Lung microvascular endothelial cell (primary cell): ENCODE results near the gene PLEKHA5. TPM values are rescaled to one million over a fixed set of nuclear protein-coding genes. Genes with fewer than 3 reads are reported as not detected.
A peak's percentile ranks its signal among the peaks of the same experiment; 100 is the strongest.
"Not testable (repeated sequence)": the region's sequence is repeated elsewhere in the genome, so short reads cannot be mapped to it uniquely, and the experiment has no call there.

Experiments
- DNase-seq, 2 donors: peaks; one replicate each; pipeline versions ENCODE4 v3.0.0 to v3.0.0-alpha.2; 2010; ENCODE audit warnings: low read depth in 2 of 2
- total RNA-seq: library from RNA; depleted of rRNA; stranded (reverse); fragments of >200 nt; gene quantifications from 2 replicates; pipeline ENCODE4 v1.2.1, GENCODE V29; 2014

The PLEKHA5 gene
- total RNA-seq: 7.0 and 11.9 TPM in 2 replicates

GRCh38 chr12:19129486-19130223, at the start of gene PLEKHA5:
Gene PLEKHA5, plus strand, starts transcription at chr12:19129733. Its CDS starts 67 bp downstream, at chr12:19129800.
- peak; percentile 73 to 77 for DNase-seq

- no peak for DNase-seq
These were observed 48.6 kb upstream of the PLEKHA5 start for GRCh38 chr12:19080918-19081317.

- no peak for DNase-seq
These were observed 47.1 kb upstream of the PLEKHA5 start for GRCh38 chr12:19082365-19082911.

- DNase-seq: no peak
These were observed 45.0 kb upstream of the PLEKHA5 start for GRCh38 chr12:19084547-19084946.

- peak in 1 of 2 donors; percentile 17 for DNase-seq
These were observed 44.4 kb upstream of the PLEKHA5 start for GRCh38 chr12:19085090-19085489.

GRCh38 chr12:19088606-19089005, 40.9 kb upstream of the PLEKHA5 start:
- no peak for DNase-seq

- not testable (repeated sequence) for DNase-seq
These were observed 37.1 kb upstream of the PLEKHA5 start for GRCh38 chr12:19092482-19092881.

DNA sequence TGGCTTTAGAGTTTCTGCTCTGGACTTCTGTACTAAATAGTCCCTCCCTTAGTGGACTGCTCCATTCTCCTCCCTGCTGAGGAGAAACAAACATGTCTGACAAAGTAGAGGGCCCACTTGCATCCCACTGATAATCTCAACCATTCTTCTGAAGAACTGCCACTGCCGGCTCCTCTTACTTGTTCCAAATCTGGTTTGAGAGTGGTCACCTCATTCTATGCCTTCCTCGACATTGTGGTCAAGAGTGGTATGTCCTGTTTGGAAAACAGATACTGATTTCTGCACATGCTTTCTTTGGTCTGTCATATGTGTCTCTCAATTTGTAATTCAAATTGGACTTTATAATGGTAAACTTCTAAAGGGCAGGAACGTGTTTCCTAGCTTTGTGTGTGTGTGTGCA, 36.3 kb upstream of the PLEKHA5 start:
- DNase-seq: no peak

DNA sequence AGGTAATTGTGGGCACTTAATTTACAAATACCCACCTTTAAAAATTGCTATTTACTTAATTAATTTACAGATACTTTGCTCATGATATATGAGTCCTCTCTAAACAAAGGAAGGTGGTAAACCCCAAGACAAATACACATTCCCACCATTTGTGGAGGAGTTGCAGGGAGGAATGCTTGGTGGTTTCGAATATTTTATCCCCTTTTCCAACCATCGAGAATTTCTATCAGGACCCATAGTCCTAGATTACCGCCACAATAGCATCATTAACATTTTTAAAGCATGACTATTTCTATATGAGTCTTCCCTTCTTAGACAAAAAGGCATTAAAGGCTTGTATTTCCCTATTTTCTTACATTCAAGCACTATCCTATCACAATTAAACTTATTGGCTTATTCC, 34.2 kb upstream of the PLEKHA5 start:
- DNase-seq: no peak

DNA sequence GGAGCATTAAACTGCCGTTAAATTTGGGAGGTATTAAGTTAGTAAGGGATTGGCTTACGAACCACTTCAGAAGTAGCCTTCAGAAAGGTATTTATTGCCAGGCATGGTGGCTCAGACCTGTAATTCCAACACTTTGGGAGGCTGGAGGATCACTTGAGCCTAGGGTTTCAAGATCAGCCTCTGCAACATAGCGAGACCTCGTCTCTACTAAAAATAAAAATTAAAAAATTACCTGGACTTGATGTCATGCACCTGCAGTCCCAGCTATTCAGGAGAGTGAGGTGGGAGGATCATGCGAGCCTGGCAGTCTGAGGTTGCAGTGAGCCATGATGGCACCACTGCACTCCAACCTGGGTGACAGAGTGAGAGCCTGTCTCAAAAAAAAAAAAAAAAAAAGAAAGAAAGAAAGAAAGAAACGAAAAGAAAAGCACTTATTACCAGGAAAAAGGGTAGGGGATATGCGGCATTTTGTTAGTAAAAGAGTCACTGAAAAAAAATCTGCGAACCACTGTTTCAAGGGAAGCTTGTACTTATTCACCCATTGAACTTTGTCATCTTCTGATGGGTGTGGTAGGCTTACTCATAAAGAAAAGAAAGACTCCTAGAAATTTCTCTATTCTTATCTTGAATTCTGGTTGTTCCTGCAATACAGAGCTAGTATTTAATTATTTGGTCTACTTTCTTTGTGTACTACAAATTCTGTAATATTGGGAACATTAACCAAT, 33.6 kb upstream of the PLEKHA5 start:
- DNase-seq: peak in 1 of 2 donors; percentile 10

DNA sequence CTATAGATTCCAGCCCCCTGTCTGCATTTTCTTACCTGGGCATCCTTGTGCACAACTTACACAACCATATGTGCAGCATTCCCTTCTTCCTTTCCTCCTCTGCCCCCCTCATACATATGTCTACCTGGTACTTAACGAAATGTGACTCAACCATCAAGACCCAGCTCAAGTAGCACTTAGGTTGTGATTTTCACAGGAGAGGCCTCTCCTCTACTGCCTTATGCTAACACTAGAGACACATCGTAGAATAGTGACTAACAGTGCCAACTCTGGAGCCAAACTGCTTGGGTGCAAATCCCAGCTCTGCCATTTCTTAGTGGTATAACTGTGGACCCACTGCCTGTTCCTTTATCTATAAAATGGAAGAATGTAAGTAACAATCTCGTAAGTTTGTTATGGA, 24.1 kb upstream of the PLEKHA5 start:
- no peak for DNase-seq

DNA sequence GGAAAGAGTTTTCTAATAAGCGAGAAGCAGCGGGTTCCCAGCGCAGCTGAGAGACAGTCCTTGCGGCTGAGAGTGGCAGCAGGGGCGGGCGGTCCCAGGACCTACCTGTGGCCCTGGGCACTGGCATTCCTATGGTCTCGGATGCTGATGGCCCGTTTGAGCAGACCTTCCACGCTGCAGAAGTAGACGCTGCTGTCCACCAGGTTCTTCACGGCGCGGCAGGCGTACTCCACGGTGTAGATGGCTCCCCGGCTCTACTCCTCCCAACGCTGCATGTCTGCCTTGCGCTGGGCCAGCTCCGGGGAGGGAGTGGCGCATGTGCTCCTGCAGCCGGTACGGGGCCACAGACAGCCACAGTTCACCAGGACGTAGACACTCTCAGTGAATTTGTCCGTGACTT, 21.8 kb upstream of the PLEKHA5 start:
- DNase-seq: no peak

GRCh38 chr12:19110221-19110940, 19.2 kb upstream of the PLEKHA5 start:
- no peak for DNase-seq

- DNase-seq: no peak
These were observed 16.1 kb upstream of the PLEKHA5 start for GRCh38 chr12:19113464-19113863.

DNA sequence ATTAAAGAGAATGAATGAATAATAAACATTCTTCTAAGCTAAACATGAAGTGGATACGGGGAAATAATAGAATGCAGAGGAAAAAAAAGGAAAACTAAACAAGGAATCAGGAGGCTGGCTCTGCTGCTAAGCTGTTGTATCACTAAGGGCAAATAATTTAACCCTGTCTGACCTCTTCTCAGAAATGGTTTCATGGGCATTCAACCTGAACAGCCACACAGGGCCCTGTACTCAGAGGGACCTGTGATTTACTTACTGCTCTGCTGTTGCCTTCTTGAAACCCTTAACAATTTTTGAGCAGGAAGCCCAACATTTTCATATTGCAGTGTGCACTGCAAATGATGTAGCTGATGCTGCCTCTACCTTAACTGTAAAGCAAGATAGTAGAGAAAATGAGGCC, 14.2 kb upstream of the PLEKHA5 start:
- no peak for DNase-seq

- no peak for DNase-seq
These were observed 10.1 kb upstream of the PLEKHA5 start for GRCh38 chr12:19119440-19119839.

DNA sequence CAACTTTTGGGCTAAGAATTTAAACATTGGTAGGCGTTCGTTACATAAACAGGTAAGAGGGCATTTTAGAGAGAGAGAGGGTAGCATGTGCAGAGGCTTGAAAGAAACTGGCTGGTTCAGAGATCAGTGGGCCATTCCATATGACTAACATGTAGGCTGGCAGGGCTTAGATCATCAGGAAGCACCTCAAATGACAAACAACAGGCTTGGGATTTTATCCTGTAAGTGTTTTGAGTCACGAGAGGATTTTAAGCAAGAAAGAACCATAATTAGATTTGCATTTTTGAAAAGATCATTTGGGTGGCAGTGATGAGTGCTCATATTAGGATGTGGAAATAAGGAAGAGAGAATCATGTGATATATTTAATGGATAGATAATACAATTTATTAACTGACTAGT, 8.7 kb upstream of the PLEKHA5 start:
- peak in 1 of 2 donors; percentile 18 for DNase-seq

GRCh38 chr12:19121449-19122018, 8.0 kb upstream of the PLEKHA5 start:
- DNase-seq: no peak

- DNase-seq: peak in 1 of 2 donors; percentile 64
These were observed 4.2 kb upstream of the PLEKHA5 start for GRCh38 chr12:19125325-19125724.

GRCh38 chr12:19127270-19127669, 2.3 kb upstream of the PLEKHA5 start:
- no peak for DNase-seq

- DNase-seq: no peak
These were observed 1.0 kb upstream of the PLEKHA5 start for GRCh38 chr12:19128485-19128884.

GRCh38 chr12:19129122-19129485, 429 bp upstream of the PLEKHA5 start:
- DNase-seq: no peak
